Measurements from ENCODE around the gene DCDC2. TPM values are rescaled to one million over a fixed set of nuclear protein-coding genes. Genes with fewer than 3 reads are reported as not detected.
"Not testable (repeated sequence)": the region's sequence is repeated elsewhere in the genome, so short reads cannot be mapped to it uniquely, and the experiment has no call there.

The DCDC2 gene
- total and polyA plus RNA-seq, 9 donors, result 0.19 to 12.4 (median 1.1) TPM; not detected in 1

DNA sequence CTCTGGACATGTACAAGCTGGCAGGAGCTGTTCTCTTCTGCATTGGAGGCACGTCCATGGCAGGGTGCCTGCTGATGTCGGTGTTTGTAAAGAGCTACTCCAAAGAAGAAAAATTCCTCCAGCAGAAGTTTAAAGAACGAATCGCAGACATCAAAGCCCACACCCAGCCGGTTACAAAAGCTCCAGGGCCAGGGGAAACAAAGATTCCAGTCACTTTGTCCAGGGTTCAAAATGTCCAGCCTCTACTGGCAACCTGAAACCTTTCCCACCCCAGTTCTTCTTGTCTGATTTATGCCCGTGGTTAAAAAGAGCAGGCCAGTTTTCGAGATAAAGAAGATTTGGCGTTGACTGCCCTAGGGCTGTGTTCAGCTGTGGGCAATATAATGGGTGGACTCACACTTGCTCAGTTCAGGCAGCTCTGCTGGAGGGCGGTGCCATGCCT, 212.1 kb downstream of the DCDC2 start:
- no peaks in the 10 kb centered on the region for H3K9me3 ChIP-seq
- TF ChIP-seq, protein P1, sequence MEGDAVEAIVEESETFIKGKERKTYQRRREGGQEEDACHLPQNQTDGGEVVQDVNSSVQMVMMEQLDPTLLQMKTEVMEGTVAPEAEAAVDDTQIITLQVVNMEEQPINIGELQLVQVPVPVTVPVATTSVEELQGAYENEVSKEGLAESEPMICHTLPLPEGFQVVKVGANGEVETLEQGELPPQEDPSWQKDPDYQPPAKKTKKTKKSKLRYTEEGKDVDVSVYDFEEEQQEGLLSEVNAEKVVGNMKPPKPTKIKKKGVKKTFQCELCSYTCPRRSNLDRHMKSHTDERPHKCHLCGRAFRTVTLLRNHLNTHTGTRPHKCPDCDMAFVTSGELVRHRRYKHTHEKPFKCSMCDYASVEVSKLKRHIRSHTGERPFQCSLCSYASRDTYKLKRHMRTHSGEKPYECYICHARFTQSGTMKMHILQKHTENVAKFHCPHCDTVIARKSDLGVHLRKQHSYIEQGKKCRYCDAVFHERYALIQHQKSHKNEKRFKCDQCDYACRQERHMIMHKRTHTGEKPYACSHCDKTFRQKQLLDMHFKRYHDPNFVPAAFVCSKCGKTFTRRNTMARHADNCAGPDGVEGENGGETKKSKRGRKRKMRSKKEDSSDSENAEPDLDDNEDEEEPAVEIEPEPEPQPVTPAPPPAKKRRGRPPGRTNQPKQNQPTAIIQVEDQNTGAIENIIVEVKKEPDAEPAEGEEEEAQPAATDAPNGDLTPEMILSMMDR (IDR thresholded peaks at IDR 0.05), result no peak
- TF ChIP-seq EP300 (IDR thresholded peaks at IDR 0.05), result no peak
- TF ChIP-seq POLR2A (IDR thresholded peaks at IDR 0.05), result no peak

DNA sequence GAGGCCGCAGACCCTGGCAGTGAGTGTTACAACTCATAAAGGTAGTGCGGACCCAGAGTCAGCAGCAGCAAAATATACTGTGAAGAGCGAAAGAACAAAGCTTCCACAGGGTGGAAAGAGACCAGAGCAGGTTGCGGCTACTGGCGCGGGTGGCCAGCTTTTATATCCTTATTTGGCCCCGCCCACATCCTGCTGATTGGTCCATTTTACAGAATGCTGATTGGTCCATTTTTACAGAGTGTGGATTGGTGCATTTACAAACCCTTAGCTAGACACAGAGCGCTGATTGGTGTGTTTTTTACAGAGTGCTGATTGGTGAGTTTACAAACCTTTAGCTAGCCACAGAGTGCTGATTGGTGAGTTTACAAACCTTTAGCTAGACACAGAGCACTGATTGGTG, 215.1 kb downstream of the DCDC2 start:
- H3K36me3 ChIP-seq; H3K4me1 ChIP-seq (ENCODE audit: insufficient read depth); DNase-seq; H3K4me3 ChIP-seq; H3K27me3 ChIP-seq; intact Hi-C loops (cut with DNase I); H3K9me3 ChIP-seq; H3K27ac ChIP-seq: not testable (repeated sequence)
- WGBS, 3 donors, result 90 to 94% (median 91%) methylated on average over 8 of the region's 8 CpGs

More for the DNA sequence above, 212.1 kb downstream of the DCDC2 start:
- Histone ChIP-seq H3K36me3 (no peaks in the 10 kb centered on the region), H3K27ac (no peak overlapping the region), H3K4me1 (ENCODE audit: insufficient read depth) (no peaks in the 10 kb centered on the region), H3K27me3 (no peaks in the 10 kb centered on the region), H3K4me3 (no peak overlapping the region)
- DNase-seq, result no peak
- 52 to 61% (median 57%) methylated on average over 9 of the region's 9 CpGs for WGBS, 3 donors
- intact Hi-C loops (cut with DNase I), result no loop called here

DNA sequence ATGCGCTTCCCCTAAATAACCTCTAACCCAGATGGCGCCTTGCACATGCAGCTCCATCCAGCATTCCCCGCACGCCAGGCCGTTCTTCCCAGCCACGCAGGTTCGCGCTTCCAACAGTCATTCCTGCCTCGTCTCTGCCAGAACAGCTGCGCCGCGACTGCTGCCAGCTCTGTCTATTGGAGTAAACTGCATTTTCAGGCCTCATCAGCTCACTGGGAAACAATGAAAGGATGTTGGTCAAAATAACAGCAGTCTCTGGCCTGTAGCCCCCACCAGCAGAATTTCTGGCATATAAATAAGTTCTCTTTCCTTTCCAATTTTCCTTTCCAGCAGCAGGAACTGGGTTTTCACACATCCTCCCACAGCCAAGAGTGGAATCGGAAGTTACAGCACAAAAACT, 217.3 kb downstream of the DCDC2 start:
- DNase-seq, result no peak
- 71 to 79% (median 72%) methylated on average over 13 of the region's 13 CpGs for WGBS, 3 donors
- H3K27me3 ChIP-seq, result no peaks in the 10 kb centered on the region
- TF ChIP-seq, protein P1 (IDR thresholded peaks at IDR 0.05), result no peak
- TF ChIP-seq EP300 (IDR thresholded peaks at IDR 0.05), result no peak
- no peak for TF ChIP-seq POLR2A (IDR thresholded peaks at IDR 0.05)
- no peaks in the 10 kb centered on the region for H3K9me3 ChIP-seq
- H3K4me3 ChIP-seq, result no peak overlapping the region
- H3K27ac ChIP-seq, result no peak overlapping the region
- intact Hi-C loops (cut with DNase I), result no loop called here
- no peaks in the 10 kb centered on the region for H3K36me3 ChIP-seq
- no peaks in the 10 kb centered on the region for H3K4me1 ChIP-seq (ENCODE audit: insufficient read depth)

DNA sequence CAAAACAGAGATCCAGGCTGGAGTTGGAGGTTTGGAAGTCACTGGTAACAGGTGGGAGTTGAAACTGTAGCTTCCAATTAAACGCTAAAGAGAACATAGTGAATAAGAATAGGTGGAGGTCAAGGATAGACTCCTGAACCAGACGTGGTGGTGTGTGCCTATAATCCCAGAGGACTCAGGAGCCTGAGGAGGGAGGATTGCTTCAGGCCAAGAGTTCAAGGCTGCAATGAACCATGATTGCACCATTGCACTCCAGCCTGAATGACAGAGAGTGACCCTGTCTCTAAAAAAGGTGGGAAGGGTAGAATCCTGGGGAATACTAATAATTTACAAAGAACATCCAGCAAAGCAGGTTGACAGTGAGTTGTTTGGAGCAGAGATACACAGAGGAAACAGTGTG, 218.2 kb downstream of the DCDC2 start:
- no peaks in the 10 kb centered on the region for H3K27me3 ChIP-seq
- no peak for DNase-seq
- no peak overlapping the region for H3K4me3 ChIP-seq
- H3K27ac ChIP-seq, result no peak overlapping the region
- no peaks in the 10 kb centered on the region for H3K4me1 ChIP-seq (ENCODE audit: insufficient read depth)
- H3K9me3 ChIP-seq, result no peaks in the 10 kb centered on the region
- H3K36me3 ChIP-seq, result no peaks in the 10 kb centered on the region
- 9 to 20% (median 13%) methylated on average over 2 of the region's 2 CpGs for WGBS, 3 donors
- intact Hi-C loops (cut with DNase I), result no loop called here
- no peak for TF ChIP-seq POLR2A (IDR thresholded peaks at IDR 0.05)
- no peak for TF ChIP-seq EP300 (IDR thresholded peaks at IDR 0.05)

DNA sequence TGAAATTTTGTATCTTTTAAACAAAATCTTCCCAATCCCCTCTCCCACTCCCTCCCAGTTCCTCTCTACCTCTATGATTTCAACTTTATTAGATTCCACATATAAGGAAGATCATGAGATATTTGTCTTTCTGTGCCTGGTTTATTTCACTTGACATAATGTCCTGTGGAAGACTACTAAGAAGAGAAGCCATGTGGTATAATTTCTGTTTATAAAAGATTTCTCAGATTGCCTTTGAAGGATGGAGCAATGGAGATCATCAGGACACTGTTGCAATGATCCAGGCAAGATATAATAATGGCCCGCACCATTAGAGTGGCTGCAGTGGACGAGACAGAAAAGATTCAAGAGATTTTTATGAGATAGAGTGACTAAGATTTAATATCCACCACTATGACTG, 218.8 kb downstream of the DCDC2 start:
- Histone ChIP-seq H3K27me3 (no peaks in the 10 kb centered on the region), H3K4me3 (no peak overlapping the region), H3K36me3 (no peaks in the 10 kb centered on the region), H3K4me1 (ENCODE audit: insufficient read depth) (no peaks in the 10 kb centered on the region), H3K27ac (no peak overlapping the region), H3K9me3 (no peaks in the 10 kb centered on the region)
- no peak for TF ChIP-seq EP300 (IDR thresholded peaks at IDR 0.05)
- TF ChIP-seq, protein P1 (IDR thresholded peaks at IDR 0.05), result no peak
- TF ChIP-seq POLR2A (IDR thresholded peaks at IDR 0.05), result no peak
- intact Hi-C loops (cut with DNase I), result no loop called here
- WGBS, 3 donors, result 79 to 87% (median 86%) methylated on average over 2 of the region's 2 CpGs
- no peak for DNase-seq

Measured in ovary (tissue), 9 donors.